RWPE1 (cell line): ENCODE results near the gene LHFPL2.

Source experiments
- CTCF ChIA-PET: fragments of 350-600 bp; sonication (Branson Sonifier 250); formaldehyde crosslinking; extraction: SDS; loops from one replicate; lab custom pipeline; 2021; lab: Yijun Ruan, JAX
- POLR2A ChIA-PET: fragments of 400-600 bp; formaldehyde crosslinking; extraction: SDS; loops from one replicate; lab custom pipeline; 2020; ENCODE audit warnings: antibody characterized with exemption; ENCODE audit not compliant: low non-redundant PET; lab: Yijun Ruan, JAX
- DNase-seq: peaks from one replicate; pipeline ENCODE4 v3.0.0; 2012; ENCODE audit warnings: low spot score
- H3K27ac ChIP-seq: fragments of 450-650 bp; 2 replicates; pipeline ENCODE4 v1.5.1; 2017
- TF ChIP-seq, protein P1 (sequence below): fragments of 450-650 bp; conservative IDR thresholded peaks from 2 replicates; pipeline ENCODE4 v1.5.1; 2017; ENCODE audit warnings: low read depth, mild to moderate bottlenecking

LHFPL2 gene

DNA sequence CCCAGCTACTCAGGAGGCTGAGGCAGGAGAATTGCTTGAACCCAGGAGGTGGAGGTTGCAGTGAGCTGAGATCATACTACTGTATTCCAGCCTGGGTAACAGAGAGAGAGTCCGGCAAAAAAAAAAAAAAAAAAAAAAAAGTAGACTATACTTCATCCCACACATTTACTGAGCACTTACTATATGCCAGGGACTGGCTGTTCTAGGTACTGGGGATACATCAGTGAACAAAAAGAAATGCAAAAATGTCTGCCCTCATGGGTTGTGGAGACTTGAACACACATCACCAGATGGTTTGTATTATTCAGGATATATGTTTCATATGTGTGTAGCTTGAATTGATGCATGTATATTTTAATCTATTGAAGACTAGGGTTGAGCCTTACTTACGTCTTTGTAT, 2.9 kb upstream of the LHFPL2 start:
- TF ChIP-seq, protein P1, sequence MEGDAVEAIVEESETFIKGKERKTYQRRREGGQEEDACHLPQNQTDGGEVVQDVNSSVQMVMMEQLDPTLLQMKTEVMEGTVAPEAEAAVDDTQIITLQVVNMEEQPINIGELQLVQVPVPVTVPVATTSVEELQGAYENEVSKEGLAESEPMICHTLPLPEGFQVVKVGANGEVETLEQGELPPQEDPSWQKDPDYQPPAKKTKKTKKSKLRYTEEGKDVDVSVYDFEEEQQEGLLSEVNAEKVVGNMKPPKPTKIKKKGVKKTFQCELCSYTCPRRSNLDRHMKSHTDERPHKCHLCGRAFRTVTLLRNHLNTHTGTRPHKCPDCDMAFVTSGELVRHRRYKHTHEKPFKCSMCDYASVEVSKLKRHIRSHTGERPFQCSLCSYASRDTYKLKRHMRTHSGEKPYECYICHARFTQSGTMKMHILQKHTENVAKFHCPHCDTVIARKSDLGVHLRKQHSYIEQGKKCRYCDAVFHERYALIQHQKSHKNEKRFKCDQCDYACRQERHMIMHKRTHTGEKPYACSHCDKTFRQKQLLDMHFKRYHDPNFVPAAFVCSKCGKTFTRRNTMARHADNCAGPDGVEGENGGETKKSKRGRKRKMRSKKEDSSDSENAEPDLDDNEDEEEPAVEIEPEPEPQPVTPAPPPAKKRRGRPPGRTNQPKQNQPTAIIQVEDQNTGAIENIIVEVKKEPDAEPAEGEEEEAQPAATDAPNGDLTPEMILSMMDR = no peak
- ChIA-PET CTCF (interaction anchor here (0.7 kb wide), 1 partner anchor 13 kb away, joined by 4 read pairs; no protein-coding TSS in a partner anchor), POLR2A (no interaction called here)
- no peak for DNase-seq
- H3K27ac ChIP-seq = no peak overlapping the region

- H3K27ac ChIP-seq = no peak overlapping the region
- ChIA-PET POLR2A (no interaction called here), CTCF (interaction anchor here (0.5 to 0.7 kb wide), 3 partner anchors 14 to 283 kb away, joined by 3 to 4 read pairs (median 3); no protein-coding TSS in a partner anchor)
- DNase-seq = no peak
- TF ChIP-seq, protein P1 = no peak
These were observed 2.0 kb upstream of the LHFPL2 start for GRCh38 chr5:78650531-78650930.

- TF ChIP-seq, protein P1 = no peak
- peak overlapping the region; percentile 91 for H3K27ac ChIP-seq
- ChIA-PET CTCF (interaction anchor here (0.5 kb wide), 2 partner anchors 22 to 283 kb away, joined by 3 read pairs; no protein-coding TSS in a partner anchor), POLR2A (no interaction called here)
- DNase-seq = no peak
These were observed 1.4 kb upstream of the LHFPL2 start for GRCh38 chr5:78649861-78650496.

- ChIA-PET CTCF (no interaction called here), POLR2A (interaction anchor here (0.6 to 1.2 kb wide), 2 partner anchors 77 to 112 kb away, joined by 3 read pairs; no protein-coding TSS in a partner anchor)
- peak; percentile 31 for DNase-seq
- TF ChIP-seq, protein P1 = no peak
- peak overlapping the region; percentile 91 for H3K27ac ChIP-seq
These were observed 681 bp upstream of the LHFPL2 start for GRCh38 chr5:78649211-78649695.

- DNase-seq = peak; percentile 52
- POLR2A ChIA-PET = interaction anchor here (0.9 to 1.2 kb wide), 2 partner anchors 29 to 111 kb away, joined by 3 read pairs; no protein-coding TSS in a partner anchor
- peak overlapping the region; percentile 91 for H3K27ac ChIP-seq
- TF ChIP-seq, protein P1 = peak; percentile 46
- CTCF ChIA-PET = interaction anchor here (0.8 kb wide), 1 partner anchor 98 kb away, joined by 4 read pairs; no protein-coding TSS in a partner anchor
These were observed 674 bp downstream of the LHFPL2 start for GRCh38 chr5:78647838-78648358.

DNA sequence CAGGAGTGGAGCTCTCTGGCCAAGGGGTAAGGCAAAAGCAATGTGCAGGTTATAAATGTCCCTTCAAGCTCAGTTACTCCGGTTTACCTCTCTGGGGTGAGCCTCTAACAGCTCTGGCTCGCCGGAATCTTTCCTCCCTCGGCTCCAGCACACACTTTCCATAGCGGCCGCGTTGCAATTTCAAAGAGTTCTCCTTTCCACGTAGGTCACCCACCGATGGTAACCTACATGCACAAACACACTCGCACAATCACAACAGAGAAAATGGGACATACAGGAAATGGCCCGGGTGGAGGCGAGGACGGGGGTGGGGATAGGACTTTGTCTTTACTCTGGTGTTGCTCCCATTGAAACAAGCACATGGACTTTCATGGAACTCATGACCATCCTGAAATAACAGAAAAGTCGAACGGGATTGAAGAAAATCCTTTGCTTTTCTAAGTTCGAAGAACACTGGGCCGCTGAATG, 1.2 kb downstream of the LHFPL2 start:
- H3K27ac ChIP-seq = peak overlapping the region; percentile 91
- TF ChIP-seq, protein P1 = no peak
- CTCF ChIA-PET = interaction anchor here (0.6 to 0.8 kb wide), 2 partner anchors 99 to 176 kb away, joined by 4 read pairs; no protein-coding TSS in a partner anchor
- POLR2A ChIA-PET = interaction anchor here (0.9 kb wide), 1 partner anchor 30 kb away, joined by 3 read pairs; no protein-coding TSS in a partner anchor
- DNase-seq = peak; percentile 51
